GM19468 (cell line): ENCODE data around the gene LASP1.

ENCODE experiments used
- ATAC-seq: cut with Tn5 transposase; IDR thresholded peaks from one replicate; pipeline ENCODE4 v1.9.1; 2021; ENCODE audit warnings: mild to moderate bottlenecking, moderate library complexity, moderate number of reproducible peaks; ENCODE audit not compliant: unreplicated experiment; ENCODE audit errors: extremely low read depth

The LASP1 gene

GRCh38 chr17:38885728-38886642, 16.1 kb downstream of the LASP1 start:
- no peak for ATAC-seq

GRCh38 chr17:38886643-38887010, 16.8 kb downstream of the LASP1 start:
- ATAC-seq = no peak

GRCh38 chr17:38888842-38889241, 19.0 kb downstream of the LASP1 start:
- ATAC-seq = no peak

- no peak for ATAC-seq
Observed at GRCh38 chr17:38889745-38890409, 20.0 kb downstream of the LASP1 start.

GRCh38 chr17:38890410-38890746, 20.5 kb downstream of the LASP1 start:
- no peak for ATAC-seq

- no peak for ATAC-seq
Observed at GRCh38 chr17:38891441-38891840, 21.6 kb downstream of the LASP1 start.

- ATAC-seq = no peak
Observed at GRCh38 chr17:38892083-38892482, 22.2 kb downstream of the LASP1 start.

GRCh38 chr17:38892620-38893019, 22.8 kb downstream of the LASP1 start:
- ATAC-seq = no peak

- no peak for ATAC-seq
Observed at GRCh38 chr17:38893113-38893512, 23.3 kb downstream of the LASP1 start.

- ATAC-seq = no peak
Observed at GRCh38 chr17:38893607-38894006, 23.7 kb downstream of the LASP1 start.

GRCh38 chr17:38894276-38894675, 24.4 kb downstream of the LASP1 start:
- no peak for ATAC-seq

- no peak for ATAC-seq
Observed at GRCh38 chr17:38896346-38896954, 26.6 kb downstream of the LASP1 start.

GRCh38 chr17:38897176-38897575, 27.3 kb downstream of the LASP1 start:
- ATAC-seq = no peak

GRCh38 chr17:38897671-38898290, 27.9 kb downstream of the LASP1 start:
- no peak for ATAC-seq

- no peak for ATAC-seq
Observed at GRCh38 chr17:38898291-38898679, 28.4 kb downstream of the LASP1 start.

GRCh38 chr17:38898812-38899348, 29.0 kb downstream of the LASP1 start:
- peak; percentile 29 for ATAC-seq

GRCh38 chr17:38899421-38899820, 29.6 kb downstream of the LASP1 start:
- no peak for ATAC-seq

- ATAC-seq = no peak
Observed at GRCh38 chr17:38900978-38901656, 31.3 kb downstream of the LASP1 start.

GRCh38 chr17:38903404-38903803, 33.5 kb downstream of the LASP1 start:
- no peak for ATAC-seq

- ATAC-seq = no peak
Observed at GRCh38 chr17:38904892-38905291, 35.0 kb downstream of the LASP1 start.
